Lower lobe of right lung (tissue), 2 donors: ENCODE measurements around the gene ZNF532. TPM values are rescaled to one million over a fixed set of nuclear protein-coding genes. Genes with fewer than 3 reads are reported as not detected.

ENCODE experiments used
- ATAC-seq, 2 donors: fragments of 200-7000 bp; cut with Tn5 transposase; one replicate each; pipeline ENCODE4 v1.9.1; 2020 to 2022; ENCODE audit warnings: mild to moderate bottlenecking in 2 of 2, moderate library complexity in 2 of 2
- DNase-seq: peaks from one replicate; pipeline ENCODE4 v3.0.0-alpha.2; 2020
- H3K27ac ChIP-seq: fragments of 200-600 bp; one replicate; pipeline ENCODE4 v1.8.0; 2022
- H3K27me3 ChIP-seq: fragments of 200-600 bp; one replicate; pipeline ENCODE4 v1.8.0; 2022; ENCODE audit warnings: low read depth
- H3K36me3 ChIP-seq: fragments of 200-600 bp; one replicate; pipeline ENCODE4 v1.8.0; 2022; ENCODE audit warnings: mild to moderate bottlenecking
- H3K4me1 ChIP-seq: fragments of 200-600 bp; one replicate; pipeline ENCODE4 v1.8.0; 2022
- H3K4me3 ChIP-seq: fragments of 200-600 bp; one replicate; pipeline ENCODE4 v1.8.0; 2022; ENCODE audit warnings: mild to moderate bottlenecking
- H3K9me3 ChIP-seq: fragments of 200-600 bp; one replicate; pipeline ENCODE4 v1.8.0; 2022
- intact Hi-C: fragments of 100-400 bp; cut with DNase I; formaldehyde crosslinking; loops from one replicate; pipeline ENCODE4 v1.11.0; 2022
- total RNA-seq: library from RNA; stranded (reverse); fragmentation: NEBNext Ultra II Directional; extraction: Animal tissue kit (Norgen Biotek cat#: 25700); gene quantifications from one replicate; pipeline ENCODE4 v1.2.1, GENCODE V29; 2021
- TF ChIP-seq, protein P1 (sequence below): fragments of 200-600 bp; IDR thresholded peaks from one replicate; pipeline ENCODE4 v1.8.0; 2022; ENCODE audit warnings: antibody characterized with exemption, mild to moderate bottlenecking
- donor health status: DM: no; HTN: yes; CAD: no; lungs with severe emphysema.

Gene ZNF532
- total RNA-seq, 1 donor from 2014 or later, result 54.0 TPM

DNA sequence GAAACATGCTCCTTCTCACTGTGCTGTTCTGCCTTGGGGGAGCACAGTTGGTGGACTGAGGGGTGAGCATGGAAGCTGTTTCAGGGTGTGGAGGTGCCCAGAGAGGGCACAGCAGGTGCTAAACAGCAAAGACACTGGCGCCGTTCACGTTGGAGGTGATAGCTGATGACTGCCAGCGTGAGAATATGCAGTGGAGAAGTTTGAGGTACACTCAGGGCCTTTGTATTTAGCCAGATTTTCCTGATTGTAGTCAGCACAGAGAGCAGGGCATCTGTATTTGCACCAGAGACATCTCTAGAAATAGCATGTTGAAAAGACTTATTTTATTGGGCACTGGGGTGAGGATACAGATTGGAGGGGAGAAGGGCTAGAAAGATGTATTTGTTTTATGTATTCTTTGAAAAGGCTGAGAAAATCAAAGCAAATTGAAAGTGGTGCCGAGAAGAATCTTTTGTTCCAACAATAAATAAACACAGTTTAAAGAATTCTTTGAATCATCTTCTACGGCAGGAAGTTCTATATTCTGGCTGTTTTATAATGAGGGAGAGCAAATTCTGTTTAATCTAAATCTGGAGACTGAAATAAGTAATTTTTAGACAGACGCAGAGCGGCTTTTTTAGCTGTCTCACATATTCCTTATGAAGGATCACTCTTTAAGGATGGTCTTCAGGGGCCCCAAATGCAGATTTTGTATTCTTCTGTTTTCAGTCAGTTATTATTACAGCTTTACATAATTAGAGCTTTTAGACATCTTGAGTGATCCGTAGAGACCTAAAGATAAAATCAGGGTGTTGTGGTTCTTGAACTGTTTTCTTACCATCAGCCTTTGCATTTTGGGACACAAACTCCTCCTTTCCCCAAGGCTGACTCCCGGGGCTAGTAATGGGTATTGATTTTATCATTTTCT lies 7.1 kb downstream of the ZNF532 start:
- no peak overlapping the region for H3K27ac ChIP-seq
- peaks cover 72% of the 10 kb centered on the region for H3K36me3 ChIP-seq

DNA sequence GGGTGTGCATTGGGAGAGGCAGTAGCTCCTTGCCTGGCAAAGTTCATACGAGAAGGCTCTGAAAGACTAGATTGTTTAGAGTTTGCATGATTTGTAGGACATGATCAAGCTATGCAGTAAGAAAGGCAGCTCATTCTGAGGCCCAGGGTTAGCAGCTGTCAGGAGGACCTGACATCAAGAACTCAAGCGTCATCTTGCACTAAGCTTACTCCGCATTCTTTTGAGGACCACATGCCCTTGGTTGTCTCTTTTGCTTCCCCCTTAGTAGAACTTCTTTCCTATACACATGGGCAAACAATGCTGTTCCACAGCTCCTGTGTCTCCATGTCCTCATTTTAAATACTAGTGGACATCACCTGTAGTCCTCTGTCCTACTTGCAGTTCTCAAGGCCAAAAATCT lies 14.0 kb downstream of the ZNF532 start:
- intact Hi-C loops, result no loop called here

More for the DNA sequence above, 7.1 kb downstream of the ZNF532 start:
- DNase-seq (no peak), ATAC-seq (no peak)
- no peak overlapping the region for H3K4me3 ChIP-seq
- no peaks in the 10 kb centered on the region for H3K9me3 ChIP-seq
- TF ChIP-seq, protein P1, sequence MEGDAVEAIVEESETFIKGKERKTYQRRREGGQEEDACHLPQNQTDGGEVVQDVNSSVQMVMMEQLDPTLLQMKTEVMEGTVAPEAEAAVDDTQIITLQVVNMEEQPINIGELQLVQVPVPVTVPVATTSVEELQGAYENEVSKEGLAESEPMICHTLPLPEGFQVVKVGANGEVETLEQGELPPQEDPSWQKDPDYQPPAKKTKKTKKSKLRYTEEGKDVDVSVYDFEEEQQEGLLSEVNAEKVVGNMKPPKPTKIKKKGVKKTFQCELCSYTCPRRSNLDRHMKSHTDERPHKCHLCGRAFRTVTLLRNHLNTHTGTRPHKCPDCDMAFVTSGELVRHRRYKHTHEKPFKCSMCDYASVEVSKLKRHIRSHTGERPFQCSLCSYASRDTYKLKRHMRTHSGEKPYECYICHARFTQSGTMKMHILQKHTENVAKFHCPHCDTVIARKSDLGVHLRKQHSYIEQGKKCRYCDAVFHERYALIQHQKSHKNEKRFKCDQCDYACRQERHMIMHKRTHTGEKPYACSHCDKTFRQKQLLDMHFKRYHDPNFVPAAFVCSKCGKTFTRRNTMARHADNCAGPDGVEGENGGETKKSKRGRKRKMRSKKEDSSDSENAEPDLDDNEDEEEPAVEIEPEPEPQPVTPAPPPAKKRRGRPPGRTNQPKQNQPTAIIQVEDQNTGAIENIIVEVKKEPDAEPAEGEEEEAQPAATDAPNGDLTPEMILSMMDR, result no peak
- no peaks in the 10 kb centered on the region for H3K27me3 ChIP-seq
- intact Hi-C loops, result no loop called here
- H3K4me1 ChIP-seq, result peaks cover 17% of the 10 kb centered on the region

GRCh38 chr18:58881477-58881876 lies 16.8 kb downstream of the ZNF532 start:
- Histone ChIP-seq H3K4me1 (peaks cover 8% of the 10 kb centered on the region), H3K9me3 (no peaks in the 10 kb centered on the region), H3K36me3 (peaks cover 12% of the 10 kb centered on the region), H3K4me3 (no peak overlapping the region), H3K27ac (no peak overlapping the region), H3K27me3 (no peaks in the 10 kb centered on the region)
- ATAC-seq (no peak), DNase-seq (no peak)
- intact Hi-C loops, result no loop called here
- TF ChIP-seq, protein P1, result no peak

More for the DNA sequence above, 14.0 kb downstream of the ZNF532 start:
- Histone ChIP-seq H3K9me3 (no peaks in the 10 kb centered on the region), H3K36me3 (peaks cover 33% of the 10 kb centered on the region), H3K27ac (no peak overlapping the region), H3K27me3 (no peaks in the 10 kb centered on the region), H3K4me3 (no peak overlapping the region), H3K4me1 (peaks cover 4% of the 10 kb centered on the region)
- DNase-seq (no peak), ATAC-seq (no peak)
- TF ChIP-seq, protein P1, result no peak

DNA sequence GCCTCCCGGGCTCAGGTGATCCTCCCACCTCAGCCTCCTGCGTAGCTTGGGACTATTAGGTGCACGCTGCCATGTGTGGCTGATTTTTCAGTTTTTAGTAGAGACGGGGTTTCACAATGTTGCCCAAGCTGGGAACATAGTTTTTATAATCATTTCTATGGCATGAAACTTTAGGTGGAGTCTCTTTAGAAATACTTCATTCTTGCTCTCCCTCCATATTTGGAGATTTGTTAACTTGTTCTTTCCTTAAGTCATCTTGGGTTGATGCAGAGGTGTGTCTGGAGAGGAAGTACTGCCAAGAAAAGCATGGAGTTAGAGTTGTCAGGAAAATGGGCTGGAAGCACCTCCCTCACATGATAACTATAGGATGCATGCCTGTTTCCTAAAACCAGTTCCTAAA lies 17.4 kb downstream of the ZNF532 start:
- no peak for DNase-seq
- no peak overlapping the region for H3K4me3 ChIP-seq
- no peak for ATAC-seq
- H3K4me1 ChIP-seq, result peaks cover 14% of the 10 kb centered on the region
- H3K27ac ChIP-seq, result no peak overlapping the region
- intact Hi-C loops, result no loop called here
- TF ChIP-seq, protein P1, result no peak
- H3K27me3 ChIP-seq, result no peaks in the 10 kb centered on the region
- no peaks in the 10 kb centered on the region for H3K9me3 ChIP-seq
- H3K36me3 ChIP-seq, result peaks cover 7% of the 10 kb centered on the region

DNA sequence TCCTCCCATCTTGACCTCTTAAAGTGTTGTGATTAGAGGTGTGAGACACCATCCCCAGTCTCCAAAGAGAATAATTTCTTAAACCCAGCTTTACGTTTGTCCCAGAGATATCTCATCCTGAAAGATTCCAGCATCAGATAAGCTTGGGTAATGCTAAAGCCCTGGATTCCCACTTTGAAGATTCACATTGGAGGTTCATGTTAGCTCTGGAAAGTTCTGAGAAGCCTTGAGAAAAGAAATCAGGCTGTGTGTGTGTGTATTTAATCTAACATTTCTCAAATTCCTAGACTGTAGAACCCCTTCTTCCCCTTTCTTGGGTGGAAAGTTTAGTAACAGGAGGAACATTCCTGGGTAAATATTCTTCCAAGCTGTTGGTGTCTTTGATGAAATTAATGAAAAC lies 18.0 kb downstream of the ZNF532 start:
- intact Hi-C loops, result no loop called here
- peaks cover 21% of the 10 kb centered on the region for H3K4me1 ChIP-seq
- DNase-seq (no peak), ATAC-seq (no peak)
- H3K27ac ChIP-seq, result no peak overlapping the region
- TF ChIP-seq, protein P1, result no peak
- H3K9me3 ChIP-seq, result no peaks in the 10 kb centered on the region
- no peak overlapping the region for H3K4me3 ChIP-seq
- H3K36me3 ChIP-seq, result peaks cover 4% of the 10 kb centered on the region
- no peaks in the 10 kb centered on the region for H3K27me3 ChIP-seq
